Measurements from ENCODE around the gene NR3C2. TPM values are rescaled to one million over a fixed set of nuclear protein-coding genes. Genes with fewer than 3 reads are reported as not detected.

NR3C2 gene
- total and polyA plus RNA-seq, 7 donors = 0.70 to 17.9 (median 7.5) TPM

- H3K27ac ChIP-seq = no peak overlapping the region
- no peaks in the 10 kb centered on the region for H3K27me3 ChIP-seq (ENCODE audit: insufficient read depth in 3 of 3, low read length in 2 of 3)
- no peak for DNase-seq
- WGBS, 3 donors = 80 to 90% (median 83%) methylated on average over 4 of the region's 4 CpGs
- H3K9me3 ChIP-seq = no peaks in the 10 kb centered on the region
- peak in 1 of 4 donors; percentile 26 for ATAC-seq
- peaks cover 68% of the 10 kb centered on the region for H3K4me1 ChIP-seq
- no peak for TF ChIP-seq CTCF (IDR thresholded peaks at IDR 0.05)
- intact Hi-C loops (cut with DNase I) = no loop called here
- no peak overlapping the region for H3K4me3 ChIP-seq
- H3K36me3 ChIP-seq (ENCODE audit: insufficient read depth in 1 of 2, low read depth in 1 of 2) = peaks cover 0 to 19% of the 10 kb centered on the region in 2 donors
Observed at GRCh38 chr4:148071009-148071408, 371.2 kb downstream of the NR3C2 start.

GRCh38 chr4:148069895-148070178 is 372.4 kb downstream of the NR3C2 start:
- peak overlapping the region; percentile 16 for H3K27ac ChIP-seq
- no peak overlapping the region for H3K4me3 ChIP-seq
- no peak for ATAC-seq
- H3K36me3 ChIP-seq (ENCODE audit: insufficient read depth in 1 of 2, low read depth in 1 of 2) = peaks cover 0 to 23% of the 10 kb centered on the region in 2 donors
- DNase-seq = no peak
- no peaks in the 10 kb centered on the region for H3K27me3 ChIP-seq (ENCODE audit: insufficient read depth in 3 of 3, low read length in 2 of 3)
- intact Hi-C loops (cut with DNase I) = no loop called here
- no peak for TF ChIP-seq CTCF (IDR thresholded peaks at IDR 0.05)
- no peaks in the 10 kb centered on the region for H3K9me3 ChIP-seq
- peaks cover 64% of the 10 kb centered on the region for H3K4me1 ChIP-seq
- WGBS, 3 donors = 20 to 42% (median 21%) methylated on average over 3 of the region's 3 CpGs

DNA sequence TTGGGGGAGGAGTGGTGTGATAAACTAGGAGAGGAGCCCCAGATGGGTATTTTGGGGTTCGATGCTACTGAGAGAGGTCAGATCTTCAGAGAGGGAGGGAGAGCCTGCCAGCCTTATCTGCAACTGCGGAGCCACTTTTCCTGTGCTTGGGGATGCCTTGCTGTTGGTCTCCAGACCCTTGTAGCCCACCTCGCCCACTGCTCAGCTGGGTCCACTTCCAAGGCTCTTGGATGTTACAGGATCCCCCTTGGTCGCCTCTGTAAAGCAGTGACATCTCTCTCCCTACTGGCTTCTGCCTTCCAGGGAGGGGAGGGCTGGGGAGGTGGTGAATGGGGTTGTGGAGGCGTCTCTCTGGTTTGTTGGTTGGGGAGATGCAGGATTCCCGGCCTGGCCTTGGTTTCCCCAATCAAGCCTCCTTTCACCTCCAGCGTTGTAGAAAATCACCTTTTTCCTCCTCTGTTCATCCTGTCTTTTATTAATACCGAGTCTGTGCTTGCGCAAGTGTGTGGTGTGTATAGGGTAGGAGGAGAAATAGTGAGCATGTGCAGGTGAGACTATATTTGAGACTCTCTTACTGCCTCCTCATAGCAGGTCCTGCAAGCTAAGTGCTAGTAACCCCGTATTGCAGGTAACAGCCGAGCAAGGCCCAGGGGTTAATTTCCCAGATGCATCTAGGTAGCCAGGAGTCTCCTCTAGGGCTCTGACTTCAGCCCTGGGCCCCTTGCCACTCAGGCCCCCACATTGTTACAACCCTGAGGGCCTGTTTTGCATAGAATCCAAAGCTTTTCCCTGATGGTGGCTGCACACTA is 372.9 kb downstream of the NR3C2 start:
- H3K4me1 ChIP-seq = peaks cover 59% of the 10 kb centered on the region

GRCh38 chr4:148068065-148068911 is 373.9 kb downstream of the NR3C2 start:
- H3K36me3 ChIP-seq (ENCODE audit: insufficient read depth in 1 of 2, low read depth in 1 of 2) = peaks cover 0 to 38% of the 10 kb centered on the region in 2 donors
- intact Hi-C loops (cut with DNase I) = no loop called here
- DNase-seq (no peak), ATAC-seq (peak; percentile 32 to 65 (median 42))
- H3K27me3 ChIP-seq (ENCODE audit: insufficient read depth in 3 of 3, low read length in 2 of 3) = no peaks in the 10 kb centered on the region
- 51 to 67% (median 52%) methylated on average over 13 of the region's 13 CpGs for WGBS, 3 donors
- no peaks in the 10 kb centered on the region for H3K9me3 ChIP-seq
- H3K4me3 ChIP-seq = no peak overlapping the region
- TF ChIP-seq CTCF (IDR thresholded peaks at IDR 0.05) = no peak
- H3K27ac ChIP-seq = peak overlapping the region; percentile 71
- peaks cover 52% of the 10 kb centered on the region for H3K4me1 ChIP-seq

More for the DNA sequence above, 372.9 kb downstream of the NR3C2 start:
- Histone ChIP-seq H3K36me3 (ENCODE audit: insufficient read depth in 1 of 2, low read depth in 1 of 2) (peaks cover 0 to 28% of the 10 kb centered on the region in 2 donors), H3K27ac (peak overlapping the region; percentile 71), H3K4me3 (no peak overlapping the region), H3K27me3 (ENCODE audit: insufficient read depth in 3 of 3, low read length in 2 of 3) (no peaks in the 10 kb centered on the region), H3K9me3 (no peaks in the 10 kb centered on the region)
- DNase-seq (no peak), ATAC-seq (no peak)
- no peak for TF ChIP-seq CTCF (IDR thresholded peaks at IDR 0.05)
- 87 to 90% (median 87%) methylated on average over 11 of the region's 11 CpGs for WGBS, 3 donors
- intact Hi-C loops (cut with DNase I) = no loop called here
